Raji (cell line): ENCODE measurements around the gene OBSCN.

ENCODE experiments used
- POLR2A ChIP-seq: IDR thresholded peaks from 2 replicates; pipeline ENCODE4 v1.6.1; 2011; ENCODE audit warnings: low read depth, low read length, control low read depth; ENCODE audit not compliant: insufficient read depth

OBSCN gene

DNA sequence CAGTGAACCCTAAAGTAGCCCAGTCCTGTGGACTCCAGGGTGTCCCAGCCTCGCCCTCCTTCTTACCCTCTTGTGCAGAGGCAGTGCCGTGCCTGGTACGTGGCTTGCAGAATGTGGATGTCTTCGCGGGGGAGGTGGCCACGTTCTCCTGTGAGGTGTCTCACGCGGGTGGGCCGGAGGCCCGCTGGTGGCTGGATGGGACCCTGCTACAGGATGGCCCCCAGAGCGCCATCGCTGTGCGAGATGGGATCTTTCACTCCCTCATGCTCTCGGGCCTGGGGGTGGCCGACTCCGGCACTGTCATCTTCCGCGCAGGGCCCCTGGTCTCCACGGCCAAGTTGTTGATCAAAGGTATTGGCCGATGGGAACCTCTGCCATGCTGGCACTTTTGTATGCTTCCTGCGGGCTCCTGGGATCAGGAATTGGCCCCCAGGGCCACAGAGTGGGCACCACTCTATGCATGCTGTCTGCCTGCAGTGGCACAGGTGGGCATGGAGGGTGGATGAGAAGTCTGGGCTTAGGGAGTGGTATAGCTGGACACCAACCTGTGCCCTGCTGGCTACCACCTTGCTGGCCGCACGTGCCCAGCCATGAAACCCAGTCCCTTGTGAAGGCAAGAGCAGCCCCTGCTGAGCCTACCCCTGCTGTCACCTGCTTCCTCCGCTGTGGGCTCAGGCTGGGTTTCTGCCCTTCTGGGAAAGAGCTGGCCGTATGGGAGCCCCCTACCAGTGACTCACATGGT is 105.9 kb downstream of the OBSCN start:
- no peak for TF ChIP-seq POLR2A

DNA sequence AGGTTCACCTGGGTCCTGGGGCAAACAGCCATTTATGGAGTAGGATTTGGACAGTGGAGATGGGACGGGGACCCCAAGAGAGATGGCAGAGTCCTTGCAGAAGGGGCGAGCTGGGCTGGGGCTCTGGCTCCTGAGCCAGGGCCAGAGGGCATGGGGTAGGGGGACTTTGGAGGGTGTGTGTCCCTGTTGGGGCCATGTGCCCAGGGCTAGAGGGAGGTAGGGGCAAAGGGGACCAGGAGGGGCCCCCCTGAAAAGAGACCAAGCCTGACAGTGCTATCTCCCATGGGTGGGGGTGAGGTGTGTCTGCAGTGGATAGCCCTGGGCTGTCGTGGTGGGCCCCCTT is 106.4 kb downstream of the OBSCN start:
- TF ChIP-seq POLR2A, result no peak

DNA sequence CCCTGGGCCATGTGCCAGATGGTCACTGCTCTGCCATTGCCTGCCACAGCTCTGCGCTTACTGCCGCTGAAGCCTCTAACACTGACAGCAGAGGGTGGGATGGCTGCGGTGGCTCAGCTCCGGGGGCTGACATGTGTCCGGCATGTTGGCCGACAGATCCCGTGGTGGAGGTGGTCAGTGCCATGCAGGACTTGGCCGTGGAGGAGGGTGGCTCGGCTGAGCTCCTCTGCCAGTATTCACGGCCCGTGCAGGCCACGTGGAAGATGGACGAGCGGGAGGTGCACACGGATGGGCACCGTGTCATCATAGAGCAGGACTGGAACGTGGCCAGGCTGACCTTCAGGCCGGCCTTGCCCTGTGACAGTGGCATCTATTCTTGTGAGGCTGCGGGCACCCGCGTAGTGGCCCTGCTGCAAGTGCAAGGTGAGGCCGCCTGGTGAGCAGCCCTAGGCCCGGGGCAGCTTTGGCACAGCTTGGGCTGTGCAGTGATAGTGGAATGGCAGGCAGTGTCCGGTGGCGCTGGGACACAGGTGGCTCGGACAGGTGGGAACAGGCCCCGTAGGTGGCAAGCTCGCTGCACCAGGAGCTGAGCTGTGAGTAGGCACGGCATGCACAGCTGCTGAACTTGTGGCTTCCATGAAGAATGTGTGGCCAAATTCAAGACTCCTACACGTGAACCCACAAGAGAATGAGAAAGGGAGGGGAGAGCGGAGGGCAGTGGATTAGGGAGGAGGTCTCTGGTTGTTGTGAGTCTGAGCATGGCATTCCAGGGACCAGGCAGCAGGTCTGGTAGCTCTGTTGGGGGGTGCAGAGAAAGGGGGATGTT is 107.0 kb downstream of the OBSCN start:
- TF ChIP-seq POLR2A, result no peak

DNA sequence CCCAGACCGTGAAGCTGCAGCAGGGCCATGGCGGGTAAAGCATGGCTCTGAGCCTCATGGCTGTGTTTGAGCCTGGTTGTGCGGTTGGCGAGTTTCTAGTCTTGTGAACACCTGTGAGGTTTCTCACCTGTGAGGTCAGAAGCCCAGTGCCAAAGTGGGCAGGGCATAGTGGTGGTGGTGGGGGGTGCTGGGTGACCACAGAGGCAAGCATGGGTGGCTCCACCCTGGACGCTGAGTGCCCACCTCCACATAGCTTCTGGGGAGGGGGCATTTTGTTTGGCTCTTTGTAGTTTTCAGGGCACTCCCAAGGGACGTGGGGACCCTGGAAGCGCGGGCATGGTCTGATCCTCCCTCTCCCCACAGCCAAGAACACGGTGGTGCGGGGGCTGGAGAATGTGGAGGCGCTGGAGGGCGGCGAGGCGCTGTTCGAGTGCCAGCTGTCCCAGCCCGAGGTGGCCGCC is 107.7 kb downstream of the OBSCN start:
- no peak for TF ChIP-seq POLR2A

DNA sequence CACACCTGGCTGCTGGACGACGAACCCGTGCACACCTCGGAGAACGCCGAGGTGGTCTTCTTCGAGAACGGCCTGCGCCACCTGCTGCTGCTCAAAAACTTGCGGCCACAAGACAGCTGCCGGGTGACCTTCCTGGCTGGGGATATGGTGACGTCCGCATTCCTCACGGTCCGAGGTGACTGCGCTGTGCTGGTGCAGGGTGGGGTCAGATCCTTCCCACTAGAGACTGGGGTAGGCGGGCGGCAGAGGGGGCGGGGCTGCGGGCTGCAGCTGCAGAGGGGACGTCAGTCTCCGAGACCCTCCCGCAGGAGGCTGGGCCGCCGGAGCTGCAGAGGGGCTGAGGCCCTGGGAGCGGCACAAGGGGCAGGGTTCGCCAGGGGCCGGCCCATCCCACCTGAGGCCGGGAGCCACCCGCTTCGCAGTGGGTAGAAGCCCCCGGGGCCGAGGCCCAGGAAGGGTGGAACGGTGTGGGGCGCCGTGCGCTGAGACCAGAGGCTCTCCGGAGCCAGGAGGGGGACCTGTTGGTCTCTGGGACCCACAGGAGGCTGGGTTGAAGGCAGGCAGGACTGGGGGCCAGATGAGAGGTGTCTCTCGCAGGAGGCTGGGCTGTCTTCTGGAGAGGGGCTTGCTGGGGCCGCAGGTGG is 108.2 kb downstream of the OBSCN start:
- no peak for TF ChIP-seq POLR2A

DNA sequence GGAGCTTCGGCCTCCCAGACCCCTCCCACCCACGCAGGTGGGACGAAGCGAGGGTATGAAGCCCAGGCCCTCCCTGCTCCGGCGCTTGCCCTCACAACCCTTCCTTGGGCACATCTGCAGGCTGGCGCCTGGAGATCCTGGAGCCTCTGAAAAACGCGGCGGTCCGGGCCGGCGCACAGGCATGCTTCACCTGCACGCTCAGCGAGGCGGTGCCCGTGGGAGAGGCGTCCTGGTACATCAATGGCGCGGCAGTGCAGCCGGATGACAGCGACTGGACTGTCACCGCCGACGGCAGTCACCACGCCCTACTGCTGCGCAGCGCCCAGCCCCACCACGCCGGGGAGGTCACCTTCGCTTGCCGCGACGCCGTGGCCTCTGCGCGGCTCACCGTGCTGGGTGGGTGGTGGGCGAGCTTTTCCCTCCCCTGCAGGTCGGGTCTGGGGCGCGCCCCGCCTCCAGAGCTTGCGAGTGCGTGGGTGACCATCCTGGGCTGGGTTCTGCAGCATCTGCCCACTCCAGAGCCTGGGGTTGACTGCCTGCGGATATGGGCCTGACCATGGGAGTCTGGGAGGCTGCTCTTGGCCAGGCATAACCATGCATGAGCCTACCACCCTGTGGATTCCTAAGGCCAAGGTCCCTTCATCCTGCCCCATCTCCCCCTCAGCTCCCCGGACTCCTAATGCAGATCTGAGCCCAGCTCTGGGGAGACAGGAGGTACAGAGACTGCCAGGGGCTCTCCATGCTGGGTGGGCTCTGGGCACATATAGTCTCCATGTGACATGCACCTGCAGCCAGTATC is 108.9 kb downstream of the OBSCN start:
- TF ChIP-seq POLR2A, result no peak

DNA sequence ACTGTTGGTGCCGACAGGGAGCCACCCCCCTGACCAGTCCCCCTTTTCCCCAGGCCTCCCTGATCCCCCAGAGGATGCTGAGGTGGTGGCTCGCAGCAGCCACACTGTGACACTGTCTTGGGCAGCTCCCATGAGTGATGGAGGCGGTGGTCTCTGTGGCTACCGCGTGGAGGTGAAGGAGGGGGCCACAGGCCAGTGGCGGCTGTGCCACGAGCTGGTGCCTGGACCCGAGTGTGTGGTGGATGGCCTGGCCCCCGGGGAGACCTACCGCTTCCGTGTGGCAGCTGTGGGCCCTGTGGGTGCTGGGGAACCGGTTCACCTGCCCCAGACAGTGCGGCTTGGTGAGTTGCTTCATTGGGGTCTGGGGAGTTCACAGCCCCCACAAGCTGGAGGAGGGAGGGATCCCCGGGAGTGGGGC is 109.6 kb downstream of the OBSCN start:
- no peak for TF ChIP-seq POLR2A

DNA sequence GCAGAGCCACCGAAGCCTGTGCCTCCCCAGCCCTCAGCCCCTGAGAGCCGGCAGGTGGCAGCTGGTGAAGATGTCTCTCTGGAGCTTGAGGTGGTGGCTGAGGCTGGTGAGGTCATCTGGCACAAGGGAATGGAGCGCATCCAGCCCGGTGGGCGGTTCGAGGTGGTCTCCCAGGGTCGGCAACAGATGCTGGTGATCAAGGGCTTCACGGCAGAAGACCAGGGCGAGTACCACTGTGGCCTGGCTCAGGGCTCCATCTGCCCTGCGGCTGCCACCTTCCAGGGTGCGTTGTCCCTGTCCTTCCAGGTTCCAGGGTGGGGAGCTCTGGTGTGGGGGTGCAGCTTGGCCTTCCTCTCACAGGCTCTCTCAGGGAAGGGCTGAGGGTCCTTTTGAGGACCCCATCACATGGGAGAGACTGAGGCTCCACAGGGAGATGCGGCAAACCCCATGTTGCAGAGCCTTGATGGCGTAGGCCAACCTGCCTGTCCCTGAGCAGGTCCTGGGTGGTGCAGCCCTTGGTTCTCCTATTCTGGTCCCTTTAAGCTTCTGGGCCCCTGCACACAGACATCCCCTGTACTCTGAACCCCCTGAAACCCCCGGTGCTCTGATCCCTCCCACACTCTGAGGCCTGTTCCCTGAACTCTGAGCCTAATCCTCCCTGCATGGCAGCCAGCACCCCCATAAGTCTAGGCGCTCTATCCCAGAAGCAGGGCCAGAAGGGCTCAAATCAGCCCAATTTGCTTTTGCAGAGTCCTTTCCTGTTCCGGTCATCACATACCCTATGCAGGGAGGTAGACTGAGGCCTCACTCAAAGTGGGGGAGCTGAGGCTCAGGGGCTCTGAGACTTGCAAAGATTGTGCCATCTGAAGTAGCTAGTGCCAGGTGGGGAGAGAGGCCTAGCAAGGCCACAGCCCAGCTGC is 110.3 kb downstream of the OBSCN start:
- TF ChIP-seq POLR2A, result no peak

DNA sequence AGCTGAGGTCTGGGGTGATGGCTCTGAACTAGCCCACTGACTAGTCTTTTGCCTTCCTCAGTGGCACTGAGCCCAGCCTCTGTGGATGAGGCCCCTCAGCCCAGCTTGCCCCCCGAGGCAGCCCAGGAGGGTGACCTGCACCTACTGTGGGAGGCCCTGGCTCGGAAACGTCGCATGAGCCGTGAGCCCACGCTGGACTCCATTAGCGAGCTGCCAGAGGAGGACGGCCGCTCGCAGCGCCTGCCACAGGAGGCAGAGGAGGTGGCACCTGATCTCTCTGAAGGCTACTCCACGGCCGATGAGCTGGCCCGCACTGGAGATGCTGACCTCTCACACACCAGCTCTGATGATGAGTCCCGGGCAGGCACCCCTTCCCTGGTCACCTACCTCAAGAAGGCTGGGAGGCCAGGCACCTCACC is 111.0 kb downstream of the OBSCN start:
- no peak for TF ChIP-seq POLR2A

DNA sequence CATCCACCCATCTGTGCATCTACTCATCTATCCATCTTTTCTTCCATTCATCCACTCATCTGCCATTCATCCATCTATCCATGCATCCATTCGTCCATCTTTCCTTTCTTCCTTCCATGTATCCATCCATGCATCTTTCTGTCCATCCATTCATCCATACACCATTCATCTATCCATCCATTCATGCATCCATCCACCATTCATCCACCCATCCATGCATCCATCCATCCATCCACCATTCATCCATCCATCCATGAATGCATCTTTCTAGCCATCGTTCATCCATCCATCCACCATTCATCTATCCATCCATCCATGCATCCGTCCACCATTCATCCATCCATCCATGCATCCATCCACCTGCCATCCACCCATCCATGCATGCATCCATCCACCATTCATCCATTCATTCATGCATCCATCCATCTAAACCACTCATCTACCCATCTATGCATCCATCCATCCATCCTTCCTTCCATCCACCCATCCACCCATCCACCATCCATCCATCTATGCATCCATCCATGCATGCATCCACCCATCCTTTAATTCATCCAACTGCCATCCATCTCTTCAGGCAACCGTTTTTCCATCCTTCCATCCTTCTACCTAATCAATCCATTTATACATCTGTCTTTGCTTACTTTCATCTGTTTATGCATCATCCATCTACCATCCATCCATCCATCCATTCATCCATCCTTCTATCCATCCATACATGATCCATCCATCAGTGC is 111.7 kb downstream of the OBSCN start:
- no peak for TF ChIP-seq POLR2A

DNA sequence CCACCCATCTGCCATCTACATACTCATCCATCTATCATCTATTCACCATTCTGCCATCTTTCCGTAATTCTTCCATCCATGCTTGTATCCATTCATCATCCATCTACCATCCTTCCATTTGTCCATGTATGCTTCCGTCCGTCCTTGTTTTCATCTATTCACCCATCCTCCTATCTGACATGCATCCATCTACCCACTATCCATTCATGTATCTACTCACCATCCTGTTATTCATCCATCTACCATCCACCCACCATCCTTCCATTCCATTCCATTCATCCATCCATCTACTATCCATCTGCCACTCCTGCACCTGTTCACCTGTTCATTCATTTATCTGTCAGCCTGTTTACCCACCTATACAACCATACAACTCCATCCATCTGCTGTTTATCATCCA is 112.5 kb downstream of the OBSCN start:
- no peak for TF ChIP-seq POLR2A

DNA sequence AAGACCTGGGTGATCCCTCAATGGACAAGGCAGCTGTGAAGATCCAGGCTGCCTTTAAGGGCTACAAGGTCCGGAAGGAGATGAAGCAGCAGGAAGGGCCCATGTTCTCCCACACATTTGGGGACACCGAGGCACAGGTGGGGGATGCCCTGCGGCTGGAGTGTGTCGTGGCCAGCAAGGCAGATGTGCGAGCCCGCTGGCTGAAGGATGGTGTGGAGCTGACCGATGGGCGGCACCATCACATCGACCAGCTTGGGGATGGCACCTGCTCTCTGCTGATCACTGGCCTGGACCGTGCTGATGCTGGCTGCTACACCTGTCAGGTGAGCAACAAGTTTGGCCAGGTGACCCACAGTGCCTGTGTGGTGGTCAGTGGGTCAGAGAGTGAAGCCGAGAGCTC is 113.6 kb downstream of the OBSCN start:
- no peak for TF ChIP-seq POLR2A

DNA sequence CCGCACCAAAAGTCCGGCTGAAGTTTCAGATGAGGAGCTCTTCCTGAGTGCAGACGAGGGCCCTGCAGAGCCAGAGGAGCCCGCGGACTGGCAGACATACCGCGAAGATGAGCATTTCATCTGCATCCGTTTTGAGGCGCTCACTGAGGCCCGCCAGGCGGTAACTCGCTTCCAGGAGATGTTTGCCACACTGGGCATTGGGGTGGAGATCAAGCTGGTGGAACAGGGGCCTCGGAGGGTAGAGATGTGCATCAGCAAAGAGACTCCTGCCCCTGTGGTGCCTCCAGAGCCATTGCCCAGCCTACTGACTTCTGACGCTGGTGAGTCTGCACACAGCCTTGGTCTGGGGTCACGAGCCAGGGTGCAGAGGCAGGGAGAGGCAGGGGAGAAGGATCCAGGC is 114.1 kb downstream of the OBSCN start:
- no peak for TF ChIP-seq POLR2A
